K562 (cell line): ENCODE results near the gene ORM1. TPM values are rescaled to one million over a fixed set of nuclear protein-coding genes. Genes with fewer than 3 reads are reported as not detected.

Experiments used
- ATAC-seq: fragments of 200-7000 bp; cut with Tn5 transposase; 3 replicates; pipeline ENCODE4 v1.9.1; 2020; ENCODE audit warnings: moderate library complexity
- BruUV-seq: library from RNA; stranded (reverse); fragments of 400-500 nt; replicated peaks from 2 replicates; lab custom pipeline; 2021; lab: Mats Ljungman, UMichigan
- CTCF ChIA-PET: fragments of 300-600 bp; formaldehyde crosslinking; extraction: SDS; loops from one replicate; lab custom pipeline; 2021; ENCODE audit warnings: low intra/inter-chr PET ratio; lab: Yijun Ruan, JAX
- POLR2A ChIA-PET: fragments of 300-600, 350-650 bp; sonication (Branson Sonifier 250); formaldehyde crosslinking; extraction: SDS; loops from one replicate; lab custom pipeline; 2021; ENCODE audit warnings: antibody characterized with exemption, inconsistent platforms; lab: Yijun Ruan, JAX
- DNase-seq, 4 experiments: peaks; one replicate each; pipeline versions ENCODE4 v3.0.0 to v3.0.0-alpha.2; 2011 to 2018; ENCODE audit warnings: low spot score in 3 of 4, mixed read lengths in 3 of 4; ENCODE audit errors: extremely low read depth in 1 of 4
- FAIRE-seq: peaks from 2 replicates; lab custom pipeline; 2011; peaks lifted over from hg19 to GRCh38; lab: Jason Lieb, UNC
- H2AFZ ChIP-seq: 2 replicates; pipeline ENCODE4 v1.6.0; 2011; ENCODE audit warnings: low read depth, low read length, control low read depth, inconsistent platforms
- H3K27ac ChIP-seq: fragments of 200-600 bp; 3 replicates; pipeline ENCODE4 v1.8.0; 2011; ENCODE audit warnings: low read depth, mild to moderate bottlenecking, control low read depth, inconsistent platforms, low read length, moderate library complexity, mixed read lengths; ENCODE audit errors: extremely low read depth
- H3K27me3 ChIP-seq, 2 experiments: fragments of 300-600 bp in 1 of 2; 2 replicates in 1 of 2; 3 replicates in 1 of 2; pipeline versions ENCODE4 v1.6.0 to v1.8.0; 2011; ENCODE audit warnings: inconsistent platforms in 2 of 2, low read length in 2 of 2, mild to moderate bottlenecking in 1 of 2, mixed read lengths in 1 of 2, moderate library complexity in 1 of 2; ENCODE audit not compliant: control insufficient read depth in 2 of 2, insufficient read depth in 2 of 2
- H3K36me3 ChIP-seq: fragments of 300-600 bp; 3 replicates; pipeline ENCODE4 v1.8.0; 2011; ENCODE audit warnings: mild to moderate bottlenecking, low read length, inconsistent platforms; ENCODE audit not compliant: control insufficient read depth, insufficient read depth
- H3K4me1 ChIP-seq, 2 experiments: fragments of 200-600 bp in 1 of 2; replicated peaks in 1 of 2; 2 replicates in 1 of 2; 3 replicates in 1 of 2; pipeline versions ENCODE4 v1.5.1 to v1.8.0; 2011; ENCODE audit warnings: inconsistent platforms in 2 of 2, low read length in 2 of 2, mild to moderate bottlenecking in 1 of 2, mixed read lengths in 1 of 2, moderate library complexity in 1 of 2; ENCODE audit not compliant: control insufficient read depth in 2 of 2, insufficient read depth in 2 of 2
- H3K4me2 ChIP-seq: 2 replicates; pipeline ENCODE4 v1.6.1; 2011; ENCODE audit warnings: low read length, control low read depth, inconsistent platforms, mixed read lengths; ENCODE audit not compliant: insufficient read depth
- H3K4me3 ChIP-seq: fragments of 200-600 bp; sonication (generic), shearing (Covaris generic); 2 replicates; pipeline ENCODE4 v1.5.1; 2016; ENCODE audit warnings: control low read depth, inconsistent platforms
- H3K79me2 ChIP-seq: fragments of 200-600 bp; 3 replicates; pipeline ENCODE4 v1.8.0; 2011; ENCODE audit warnings: low read length, inconsistent platforms; ENCODE audit not compliant: control insufficient read depth, insufficient read depth
- H3K9ac ChIP-seq, 2 experiments: 2 replicates each; pipeline versions ENCODE4 v1.6.0 to v1.6.1; 2011; ENCODE audit warnings: low read depth in 2 of 2, low read length in 2 of 2, control low read depth in 1 of 2, inconsistent platforms in 1 of 2, mild to moderate bottlenecking in 1 of 2, mixed read lengths in 1 of 2; ENCODE audit not compliant: insufficient read depth in 1 of 2
- H3K9me1 ChIP-seq: one replicate; pipeline ENCODE4 v1.6.0; 2011; ENCODE audit warnings: inconsistent platforms, mild to moderate bottlenecking, low read length, moderate library complexity; ENCODE audit not compliant: control insufficient read depth, insufficient read depth
- H3K9me3 ChIP-seq: replicated peaks from 2 replicates; pipeline ENCODE4 v1.5.1; 2011; ENCODE audit warnings: low read depth, low read length, inconsistent platforms; ENCODE audit not compliant: control insufficient read depth, insufficient read depth
- H4K20me1 ChIP-seq: replicated peaks from 2 replicates; pipeline ENCODE4 v1.6.1; 2011; ENCODE audit warnings: low read length, inconsistent platforms, mixed read lengths; ENCODE audit not compliant: control insufficient read depth, insufficient read depth
- CBX1 ChIP-seq: sonication (generic); IDR thresholded peaks from 2 replicates; pipeline ENCODE4 v1.6.1; 2016; ENCODE audit warnings: antibody characterized with exemption, low read depth, mild to moderate bottlenecking
- MXD1 ChIP-seq: fragments of 250-450 bp; sonication (Bioruptor Pico); IDR thresholded peaks from 2 replicates; pipeline ENCODE4 v1.8.0; 2021; ENCODE audit warnings: borderline replicate concordance, mild to moderate bottlenecking, moderate library complexity; ENCODE audit not compliant: poor library complexity, severe bottlenecking
- NELFE ChIP-seq: IDR thresholded peaks from 2 replicates; pipeline ENCODE4 v1.6.1; 2011; ENCODE audit warnings: mild to moderate bottlenecking; ENCODE audit not compliant: insufficient read depth, insufficient read length
- TAF7 ChIP-seq: fragments of 450-650 bp; IDR thresholded peaks from 2 replicates; pipeline ENCODE4 v1.6.1; 2016; ENCODE audit warnings: missing genetic modification characterization, missing compliant biosample characterization
- ZNF133 ChIP-seq: fragments of 250-450 bp; sonication (Bioruptor Pico); IDR thresholded peaks from 2 replicates; pipeline ENCODE4 v1.4.0; 2020; ENCODE audit warnings: mild to moderate bottlenecking
- ZNF280B ChIP-seq: fragments of 250-450 bp; sonication (Bioruptor Pico); IDR thresholded peaks from 2 replicates; pipeline ENCODE4 v1.5.1; 2021; ENCODE audit warnings: mild to moderate bottlenecking
- WGBS: fragments of 100-300 bp; shearing (Covaris generic); methylation state at CpG from one replicate; pipeline ENCODE4 v1.1.6; 2016; ENCODE audit warnings: low coverage, mixed read lengths; ENCODE audit not compliant: insufficient coverage; ENCODE audit errors: missing lambda C conversion rate; 5-methylcytosine and 5-hydroxymethylcytosine counted together
- in situ Hi-C: fragments of 300-500 bp; cut with MboI; formaldehyde crosslinking; loops from 4 replicates; pipeline ENCODE4 v1.15.0; 2018; ENCODE audit warnings: inconsistent platforms, mixed read lengths
- intact Hi-C: fragments of 100-400 bp; cut with micrococcal nuclease; formaldehyde crosslinking; loops from 2 replicates; pipeline ENCODE4 v1.14.2; 2022
- polyA plus RNA-seq, 8 experiments: library from polyadenylated mRNA; depleted of rRNA in 4 of 8; stranded (reverse) in 5 of 8; unstranded in 3 of 8; fragments of >200 nt; fragmentation: Nextera tagmentation in 2 of 8; fragmentation: Illumina TruSeq in 1 of 8; extraction: Ambion mirVana in 2 of 8; extraction: Trizol in 1 of 8; gene quantifications; 2 replicates each; pipeline versions ENCODE4 v1.2.1 to v1.2.3, GENCODE V29; 2011 to 2014; ENCODE audit warnings: inconsistent platforms in 1 of 8, missing spikeins in 1 of 8
- total RNA-seq, 7 experiments: library from RNA; depleted of rRNA in 6 of 7; stranded (reverse); fragments of >200 nt in 6 of 7; fragmentation: Illumina TruSeq in 2 of 7; extraction: Trizol in 2 of 7; gene quantifications; 2 replicates each; pipeline versions ENCODE4 v1.2.1 to v1.2.3, GENCODE V29; 2011 to 2021; ENCODE audit warnings: low replicate concordance in 1 of 7

The ORM1 gene
- total and polyA plus RNA-seq, 9 of the 15 experiments (the other 6 are each of a cell fraction or from before 2014, with no cell fraction given) = 2.9 TPM; not detected in 8

GRCh38 chr9:114304416-114305188 is 18.3 kb upstream of the ORM1 start:
- Histone ChIP-seq H3K4me2 (no peak overlapping the region), H4K20me1 (peaks cover 3% of the 10 kb centered on the region), H3K79me2 (no peaks in the 10 kb centered on the region), H3K9me3 (no peaks in the 10 kb centered on the region), H2AFZ (no peak overlapping the region), H3K27ac (no peak overlapping the region), H3K9me1 (no peaks in the 10 kb centered on the region), H3K4me1 (no peaks in the 10 kb centered on the region), H3K4me3 (no peak overlapping the region), H3K9ac (no peak overlapping the region), H3K36me3 (no peaks in the 10 kb centered on the region), H3K27me3 (peaks cover 10 to 78% of the 10 kb centered on the region in 2 experiments; a peak in 3 of 5 replicates)
- DNase-seq (no peak), ATAC-seq (no peak), FAIRE-seq (no peak)
- in situ Hi-C loops (no loop called here), intact Hi-C loops (no loop called here)
- POLR2A ChIA-PET = interaction anchor here (0.7 kb wide), 1 partner anchor 9 kb away, joined by 3 read pairs; no protein-coding TSS in a partner anchor
- WGBS = 1% methylated on average over 9 of the region's 10 CpGs
- CTCF ChIA-PET = interaction anchor here (1.1 kb wide), 1 partner anchor 497 kb away, joined by 3 read pairs; no protein-coding TSS in a partner anchor
- BruUV-seq = no TSS peak
- TF ChIP-seq ZNF280B (CRISPR knock-in tag) (no peak), CBX1 (no peak), TAF7 (tag) (no peak), MXD1 (no peak), ZNF133 (CRISPR knock-in tag) (no peak), NELFE (no peak)
